H1 (cell line): ENCODE results near the gene MICU1. TPM values are rescaled to one million over a fixed set of nuclear protein-coding genes. Genes with fewer than 3 reads are reported as not detected.

ENCODE experiments used
- CTCF ChIA-PET: fragments of 300-600 bp; sonication (Branson Sonifier 250); formaldehyde crosslinking; loops from one replicate; lab custom pipeline; 2021; ENCODE audit not compliant: partially characterized antibody; lab: Charles Lee
- POLR2A ChIA-PET: fragments of 300-600 bp; sonication (Branson Sonifier 250); formaldehyde crosslinking; loops from one replicate; lab custom pipeline; 2021; ENCODE audit warnings: inconsistent platforms; ENCODE audit not compliant: partially characterized antibody; lab: Charles Lee
- DNase-seq, 2 experiments: peaks; one replicate each; pipeline versions ENCODE4 v3.0.0 to v3.0.0-alpha.2; 2010 to 2022; ENCODE audit warnings: low spot score in 2 of 2, low read depth in 1 of 2, mixed read lengths in 1 of 2
- FAIRE-seq: peaks from 2 replicates; lab custom pipeline; 2011; peaks lifted over from hg19 to GRCh38; lab: Jason Lieb, UNC
- H2AFZ ChIP-seq: 2 replicates; pipeline ENCODE4 v1.8.1; 2012; ENCODE audit warnings: low read length, inconsistent platforms
- H2AK5ac ChIP-seq: 2 replicates; pipeline ENCODE4 v1.6.1; 2013; ENCODE audit warnings: low read depth, low read length
- H2BK120ac ChIP-seq: replicated peaks from 2 replicates; pipeline ENCODE3; 2013; ENCODE audit warnings: low read depth, low read length, inconsistent platforms
- H2BK12ac ChIP-seq: 2 replicates; pipeline ENCODE4 v1.6.1; 2013; ENCODE audit warnings: low read depth, low read length
- H2BK15ac ChIP-seq: 2 replicates; pipeline ENCODE4 v1.6.1; 2013; ENCODE audit warnings: low read length
- H2BK20ac ChIP-seq: 2 replicates; pipeline ENCODE4 v1.6.1; 2013; ENCODE audit warnings: low read length
- H2BK5ac ChIP-seq: 2 replicates; pipeline ENCODE4 v1.6.1; 2013; ENCODE audit warnings: low read depth, low read length
- H3K14ac ChIP-seq: 2 replicates; pipeline ENCODE4 v1.6.1; 2013; ENCODE audit warnings: inconsistent platforms; ENCODE audit not compliant: insufficient read length
- H3K18ac ChIP-seq: 2 replicates; pipeline ENCODE4 v1.6.1; 2013; ENCODE audit warnings: low read length; ENCODE audit errors: extremely low read depth
- H3K23ac ChIP-seq: 2 replicates; pipeline ENCODE4 v1.6.1; 2013; ENCODE audit warnings: inconsistent platforms; ENCODE audit not compliant: insufficient read length
- H3K23me2 ChIP-seq: 2 replicates; pipeline ENCODE4 v1.6.1; 2013; ENCODE audit warnings: low read depth, low read length
- H3K27ac ChIP-seq: 2 replicates; pipeline ENCODE4 v1.6.1; 2011; ENCODE audit warnings: low read depth, low read length, inconsistent platforms
- H3K27me3 ChIP-seq, 4 experiments: replicated peaks in 1 of 4; 1 replicate in 1 of 4; 2 replicates in 3 of 4; pipeline versions ENCODE4 v1.6.1 to v1.8.1; 2011 to 2013; ENCODE audit warnings: low read length in 3 of 4, mild to moderate bottlenecking in 3 of 4, inconsistent platforms in 2 of 4, mixed read lengths in 2 of 4, moderate library complexity in 1 of 4; ENCODE audit not compliant: control insufficient read depth in 3 of 4, insufficient read depth in 3 of 4; ENCODE audit errors: extremely low read depth in 1 of 4
- H3K36me3 ChIP-seq, 4 experiments: 2 replicates each; pipeline versions ENCODE4 v1.6.1 to v1.8.1; 2011 to 2013; ENCODE audit warnings: mild to moderate bottlenecking in 4 of 4, low read length in 3 of 4, moderate library complexity in 2 of 4, control low read depth in 1 of 4, inconsistent platforms in 1 of 4; ENCODE audit not compliant: insufficient read depth in 4 of 4, control insufficient read depth in 2 of 4
- H3K4ac ChIP-seq: replicated peaks from 2 replicates; pipeline ENCODE3; 2013; ENCODE audit warnings: low read length, low read depth, mixed read lengths, inconsistent platforms; ENCODE audit not compliant: insufficient read length
- H3K4me1 ChIP-seq, 4 experiments: replicated peaks in 1 of 4; 1 replicate in 1 of 4; 2 replicates in 3 of 4; pipeline versions ENCODE4 v1.6.1 to v1.8.1; 2011 to 2013; ENCODE audit warnings: low read length in 3 of 4, inconsistent platforms in 2 of 4, mixed read lengths in 1 of 4; ENCODE audit not compliant: insufficient read depth in 4 of 4, control insufficient read depth in 3 of 4
- H3K4me2 ChIP-seq, 2 experiments: 2 replicates each; pipeline versions ENCODE4 v1.6.1 to v1.8.1; 2011 to 2013; ENCODE audit warnings: low read depth in 2 of 2, low read length in 2 of 2, control low read depth in 1 of 2, inconsistent platforms in 1 of 2, mild to moderate bottlenecking in 1 of 2; ENCODE audit not compliant: insufficient read depth in 1 of 2
- H3K4me3 ChIP-seq, 4 experiments: fragments of 200-600, 300-600 bp in 1 of 4; sonication (generic), shearing (Covaris generic), sonication (Bioruptor Twin) in 1 of 4; 2 replicates each; pipeline versions ENCODE4 v1.5.1 to v1.8.1; 2011 to 2016; ENCODE audit warnings: low read length in 4 of 4, low read depth in 3 of 4, control low read depth in 2 of 4, inconsistent platforms in 2 of 4, mild to moderate bottlenecking in 2 of 4, mixed read lengths in 1 of 4, moderate library complexity in 1 of 4; ENCODE audit not compliant: insufficient read depth in 2 of 4; ENCODE audit errors: extremely low read depth in 1 of 4
- H3K56ac ChIP-seq: replicated peaks from 2 replicates; pipeline ENCODE3; 2013; ENCODE audit warnings: low read depth, mild to moderate bottlenecking, mixed read lengths, low read length, inconsistent platforms; ENCODE audit not compliant: insufficient read length
- H3K79me1 ChIP-seq: 2 replicates; pipeline ENCODE4 v1.6.1; 2013; ENCODE audit warnings: low read depth, low read length, control low read depth
- H3K79me2 ChIP-seq, 2 experiments: 2 replicates each; pipeline versions ENCODE4 v1.6.1 to v1.8.1; 2012 to 2013; ENCODE audit warnings: low read length in 2 of 2, mild to moderate bottlenecking in 2 of 2, inconsistent platforms in 1 of 2; ENCODE audit not compliant: insufficient read depth in 2 of 2, control insufficient read depth in 1 of 2
- H3K9ac ChIP-seq, 4 experiments: replicated peaks in 1 of 4; 1 replicate in 1 of 4; 2 replicates in 3 of 4; pipeline versions ENCODE4 v1.6.1 to v1.8.1; 2011 to 2013; ENCODE audit warnings: low read depth in 3 of 4, low read length in 3 of 4, control low read depth in 2 of 4, mild to moderate bottlenecking in 2 of 4, moderate library complexity in 2 of 4, inconsistent platforms in 1 of 4; ENCODE audit errors: extremely low read depth in 1 of 4
- H3K9me3 ChIP-seq, 2 experiments: 2 replicates each; pipeline versions ENCODE4 v1.6.1 to v1.8.1; 2012 to 2013; ENCODE audit warnings: mild to moderate bottlenecking in 2 of 2, moderate library complexity in 2 of 2, control low read depth in 1 of 2, inconsistent platforms in 1 of 2, low read depth in 1 of 2, low read length in 1 of 2, mixed read lengths in 1 of 2; ENCODE audit not compliant: insufficient read depth in 2 of 2
- H4K20me1 ChIP-seq, 2 experiments: replicated peaks in 1 of 2; 2 replicates each; pipeline versions ENCODE3 to v1.8.1; 2011 to 2013; ENCODE audit warnings: inconsistent platforms in 2 of 2, low read length in 2 of 2, mild to moderate bottlenecking in 1 of 2; ENCODE audit not compliant: insufficient read depth in 2 of 2, control insufficient read depth in 1 of 2
- H4K5ac ChIP-seq: 2 replicates; pipeline ENCODE4 v1.6.1; 2013; ENCODE audit warnings: low read length, low read depth, mixed read lengths, inconsistent platforms; ENCODE audit not compliant: insufficient read length
- H4K8ac ChIP-seq: 2 replicates; pipeline ENCODE4 v1.8.0; 2013; ENCODE audit warnings: mild to moderate bottlenecking, moderate library complexity, low read length, inconsistent platforms; ENCODE audit not compliant: insufficient read depth; ENCODE audit errors: extremely low read depth
- H4K91ac ChIP-seq: replicated peaks from 2 replicates; pipeline ENCODE3; 2013; ENCODE audit warnings: low read length, mixed read lengths, inconsistent platforms; ENCODE audit not compliant: insufficient read length
- TEAD4 ChIP-seq: IDR thresholded peaks from 2 replicates; pipeline ENCODE4 v1.6.1; 2012; ENCODE audit warnings: low read depth, low read length, inconsistent platforms, mixed read lengths
- WGBS, 2 experiments: shearing (Covaris generic) in 1 of 2; methylation state at CpG; one replicate each; pipeline versions ENCODE4 v1.1.6 to v1.1.7; 2013 to 2015; ENCODE audit warnings: low lambda C conversion rate in 2 of 2, mixed read lengths in 2 of 2, inconsistent platforms in 1 of 2, low coverage in 1 of 2, missing lambda C conversion rate in 1 of 2; ENCODE audit not compliant: insufficient replicate concordance in 2 of 2, insufficient coverage in 1 of 2, insufficient read length in 1 of 2; ENCODE audit errors: extremely low coverage in 1 of 2, missing lambda C conversion rate in 1 of 2; 5-methylcytosine and 5-hydroxymethylcytosine counted together
- polyA plus RNA-seq, 7 experiments: library from polyadenylated mRNA; depleted of rRNA in 3 of 7; stranded (reverse) in 5 of 7; unstranded in 2 of 7; fragments of >200 nt in 5 of 7; fragments of 200-250 nt in 2 of 7; gene quantifications; 1 replicate in 5 of 7; 2 replicates in 1 of 7; 4 replicates in 1 of 7; pipeline versions ENCODE4 v1.2.1 to v1.2.3, GENCODE V29; 2011 to 2013; ENCODE audit warnings: missing spikeins in 2 of 7, mixed read lengths in 2 of 7
- total RNA-seq: library from RNA; stranded (reverse); fragmentation: NEBNext Ultra II Directional; extraction: Animal tissue kit (Norgen Biotek cat#: 25700); gene quantifications from 2 replicates; pipeline ENCODE4 v1.2.1, GENCODE V29; 2021

Gene MICU1
- total and polyA plus RNA-seq, 2 of the 8 experiments (the other 6 are each of a cell fraction or from before 2014, with no cell fraction given): 18.0 to 36.7 TPM

DNA sequence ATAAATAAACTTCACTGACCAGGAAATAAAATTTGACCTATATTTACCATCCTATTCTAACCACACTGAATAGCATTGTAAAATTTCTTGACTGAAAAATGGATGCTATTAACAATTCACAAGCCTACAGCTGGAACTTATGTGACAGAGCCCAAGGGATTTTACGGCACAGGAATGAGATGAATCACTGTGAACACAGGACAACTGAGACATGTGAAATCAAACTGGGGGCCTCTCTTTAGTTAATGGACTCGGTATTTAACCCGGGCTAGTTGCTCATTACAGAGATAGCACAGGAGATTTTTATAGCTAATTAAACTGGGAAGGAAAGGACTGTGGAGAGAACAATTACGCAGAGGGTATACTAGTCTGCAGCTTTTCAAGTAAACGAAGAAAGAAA is 100.6 kb downstream of the MICU1 start:
- POLR2A ChIA-PET: no interaction called here
- FAIRE-seq: no peak
- CTCF ChIA-PET: interaction anchor here (0.7 kb wide), 1 partner anchor 216 kb away, joined by 3 read pairs; no protein-coding TSS in a partner anchor

More for the DNA sequence above, 100.6 kb downstream of the MICU1 start:
- H3K79me1 ChIP-seq: no peaks in the 10 kb centered on the region
- no peak overlapping the region for H2BK120ac ChIP-seq
- no peaks in the 10 kb centered on the region for H3K9me3 ChIP-seq
- no peak overlapping the region for H3K23ac ChIP-seq
- no peak overlapping the region for H3K9ac ChIP-seq
- no peak overlapping the region for H3K4me2 ChIP-seq
- no peak overlapping the region for H2BK20ac ChIP-seq
- H2AK5ac ChIP-seq: no peak overlapping the region
- no peaks in the 10 kb centered on the region for H3K4me1 ChIP-seq
- no peak overlapping the region for H3K27ac ChIP-seq
- H4K91ac ChIP-seq: no peak overlapping the region
- no peaks in the 10 kb centered on the region for H3K36me3 ChIP-seq
- no peak overlapping the region for H3K4me3 ChIP-seq
- no peak overlapping the region for H3K18ac ChIP-seq
- no peaks in the 10 kb centered on the region for H4K20me1 ChIP-seq
- H2BK12ac ChIP-seq: no peak overlapping the region
- H2AFZ ChIP-seq: no peak overlapping the region
- H3K56ac ChIP-seq: no peak overlapping the region
- no peak overlapping the region for H4K8ac ChIP-seq
- H2BK15ac ChIP-seq: no peak overlapping the region
- no peak for DNase-seq
- H3K4ac ChIP-seq: no peak overlapping the region
- no peaks in the 10 kb centered on the region for H3K23me2 ChIP-seq
- no peak overlapping the region for H3K14ac ChIP-seq
- 87% methylated on average over 5 of the region's 5 CpGs; no CpG with 5 or more reads in 1 of the 2 experiments for WGBS, 2 experiments
- H4K5ac ChIP-seq: no peak overlapping the region
- H3K79me2 ChIP-seq: no peaks in the 10 kb centered on the region
- no peaks in the 10 kb centered on the region for H3K27me3 ChIP-seq
- H2BK5ac ChIP-seq: no peak overlapping the region
- no peak for TF ChIP-seq TEAD4
